H1 (cell line): Measurements from ENCODE around the gene ASCC1.

Experiments
- FOSL1 ChIP-seq: IDR thresholded peaks from 2 replicates; pipeline ENCODE4 v1.6.1; 2011; ENCODE audit warnings: mild to moderate bottlenecking, low read depth, low read length, moderate library complexity; ENCODE audit not compliant: insufficient read depth
- GABPA ChIP-seq: IDR thresholded peaks from 2 replicates; pipeline ENCODE4 v1.6.1; 2011; ENCODE audit warnings: mild to moderate bottlenecking, low read length, moderate library complexity, borderline replicate concordance; ENCODE audit not compliant: insufficient read depth
- TF ChIP-seq, protein P1 (sequence below), 3 experiments: IDR thresholded peaks; 1 replicate in 2 of 3; 2 replicates in 1 of 3; pipeline versions ENCODE4 v1.5.1 to v1.6.1; 2011; ENCODE audit warnings: low read length in 3 of 3, mild to moderate bottlenecking in 3 of 3, inconsistent platforms in 2 of 3, low read depth in 1 of 3, moderate library complexity in 1 of 3; ENCODE audit not compliant: insufficient read depth in 1 of 3; ENCODE audit errors: control extremely low read depth in 1 of 3

DNA sequence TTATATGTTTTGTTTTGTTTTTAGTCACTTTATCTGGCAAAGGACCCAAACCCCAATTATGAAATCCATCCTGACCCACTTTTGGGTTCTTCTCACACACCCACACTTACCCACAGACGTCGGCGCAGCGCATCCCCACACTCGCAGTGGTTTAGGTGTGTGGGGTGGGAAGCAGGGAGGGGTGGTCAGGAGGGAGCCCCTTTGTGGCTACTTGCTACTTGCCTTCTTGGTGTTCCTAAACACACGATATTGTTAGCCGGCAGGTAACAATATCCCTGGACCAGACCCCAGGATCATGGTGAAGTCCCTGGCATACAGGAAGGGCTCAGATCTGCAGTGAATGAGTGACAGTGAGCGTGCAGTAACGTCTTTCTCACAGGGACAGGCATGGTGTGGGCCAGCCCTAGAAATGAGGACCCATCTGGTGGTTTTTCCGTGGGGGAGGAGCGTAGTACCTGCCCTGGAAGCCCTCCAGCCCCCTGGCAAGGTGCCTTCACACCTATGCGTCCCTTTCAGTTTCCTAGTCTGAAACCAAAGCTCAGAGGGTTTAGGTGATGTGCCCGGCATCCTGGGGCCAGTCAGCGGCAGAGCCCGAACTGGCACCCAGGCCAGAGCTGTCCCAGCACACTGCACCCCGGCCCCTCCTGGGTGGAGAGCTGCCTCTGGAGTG lies 132.2 kb downstream of the ASCC1 start:
- TF ChIP-seq FOSL1 (no peak), GABPA (no peak)
- TF ChIP-seq, protein P1, sequence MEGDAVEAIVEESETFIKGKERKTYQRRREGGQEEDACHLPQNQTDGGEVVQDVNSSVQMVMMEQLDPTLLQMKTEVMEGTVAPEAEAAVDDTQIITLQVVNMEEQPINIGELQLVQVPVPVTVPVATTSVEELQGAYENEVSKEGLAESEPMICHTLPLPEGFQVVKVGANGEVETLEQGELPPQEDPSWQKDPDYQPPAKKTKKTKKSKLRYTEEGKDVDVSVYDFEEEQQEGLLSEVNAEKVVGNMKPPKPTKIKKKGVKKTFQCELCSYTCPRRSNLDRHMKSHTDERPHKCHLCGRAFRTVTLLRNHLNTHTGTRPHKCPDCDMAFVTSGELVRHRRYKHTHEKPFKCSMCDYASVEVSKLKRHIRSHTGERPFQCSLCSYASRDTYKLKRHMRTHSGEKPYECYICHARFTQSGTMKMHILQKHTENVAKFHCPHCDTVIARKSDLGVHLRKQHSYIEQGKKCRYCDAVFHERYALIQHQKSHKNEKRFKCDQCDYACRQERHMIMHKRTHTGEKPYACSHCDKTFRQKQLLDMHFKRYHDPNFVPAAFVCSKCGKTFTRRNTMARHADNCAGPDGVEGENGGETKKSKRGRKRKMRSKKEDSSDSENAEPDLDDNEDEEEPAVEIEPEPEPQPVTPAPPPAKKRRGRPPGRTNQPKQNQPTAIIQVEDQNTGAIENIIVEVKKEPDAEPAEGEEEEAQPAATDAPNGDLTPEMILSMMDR (IDR thresholded peaks at IDR 0.05; ENCODE audit: control extremely low read depth in 1 of 3, insufficient read depth in 1 of 3, low read depth in 1 of 3, low read length in 3 of 3) = no peak
